NCI-H345 treated with DMSO at 0.1 percent for 48 hours (cell line): Measurements from ENCODE around the gene LSM14B.
"Not testable (repeated sequence)": the region's sequence is repeated elsewhere in the genome, so short reads cannot be mapped to it uniquely, and the experiment has no call there.

Source experiments
- DNase-seq: peaks from one replicate; lab custom pipeline; 2025; ENCODE audit not compliant: unreplicated experiment; lab: John Stamatoyannopoulos, UW

LSM14B gene

DNA sequence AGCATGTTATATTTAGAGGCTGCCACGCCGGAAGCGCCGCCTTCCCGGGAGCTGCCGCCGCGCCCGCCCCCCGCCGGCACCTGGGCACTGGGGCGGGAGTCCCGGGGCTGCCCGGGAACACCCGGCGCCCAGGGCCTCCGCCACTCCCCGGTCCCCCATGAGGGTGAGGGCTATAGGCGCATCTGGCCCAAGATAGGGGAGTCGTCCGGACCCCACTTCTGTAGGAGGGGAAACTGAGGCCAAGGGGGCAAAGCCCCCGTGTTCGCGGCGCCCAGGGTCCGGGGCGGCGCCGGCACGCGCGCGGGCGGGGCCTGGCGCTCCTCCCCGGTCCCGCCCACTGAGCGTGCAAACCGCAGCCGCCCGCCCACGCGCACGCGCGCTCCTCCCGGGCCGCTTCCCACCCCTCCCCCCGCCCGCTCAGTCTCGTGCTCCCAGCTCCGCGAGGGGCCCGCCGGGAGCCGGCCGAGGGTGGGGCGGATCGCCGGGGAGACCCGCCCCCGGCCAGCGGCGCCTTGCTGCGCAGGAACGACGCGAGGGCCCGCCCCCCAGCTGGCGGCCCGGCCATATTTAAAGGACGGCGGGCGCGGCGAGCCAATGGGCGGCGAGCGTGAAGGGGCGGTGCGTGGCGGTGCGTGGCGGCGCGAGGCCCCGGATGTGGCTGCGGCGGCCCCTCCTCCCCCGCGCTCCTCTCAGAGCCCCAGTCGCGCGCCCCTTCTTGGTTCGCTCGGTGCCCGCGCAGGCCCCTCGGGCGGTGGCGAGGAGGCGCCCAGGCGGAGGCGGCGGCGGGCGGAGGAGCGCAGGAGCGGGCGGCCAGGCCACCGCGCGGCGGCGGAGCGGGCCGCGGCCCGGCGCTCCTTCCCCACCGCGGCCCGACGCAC is at the start of gene LSM14B:
Gene LSM14B, plus strand, starts transcription at position 700 of the 878 bp plus-strand sequence. CDS start 192 bp downstream, outside the sequence.
- peak; percentile 97 for DNase-seq

DNA sequence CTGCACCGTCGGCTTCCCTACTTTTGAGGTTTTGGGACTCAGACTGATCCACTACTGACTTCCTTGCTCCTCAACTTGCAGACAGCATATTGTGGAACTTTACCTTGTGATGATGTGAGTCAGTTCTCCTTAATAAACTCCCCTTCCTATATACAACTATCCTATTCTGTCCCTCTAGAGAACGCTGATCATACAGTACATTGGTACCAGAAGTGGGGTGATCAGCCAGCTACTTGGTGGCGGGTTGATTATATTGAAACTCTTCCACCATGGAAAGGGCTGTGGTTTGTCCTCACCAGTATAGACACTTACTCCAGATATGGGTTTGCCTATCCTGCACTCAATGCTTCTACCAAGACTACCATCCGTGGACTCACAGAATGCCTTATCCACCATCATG is 49.0 kb upstream of the LSM14B start:
- no peak for DNase-seq

DNA sequence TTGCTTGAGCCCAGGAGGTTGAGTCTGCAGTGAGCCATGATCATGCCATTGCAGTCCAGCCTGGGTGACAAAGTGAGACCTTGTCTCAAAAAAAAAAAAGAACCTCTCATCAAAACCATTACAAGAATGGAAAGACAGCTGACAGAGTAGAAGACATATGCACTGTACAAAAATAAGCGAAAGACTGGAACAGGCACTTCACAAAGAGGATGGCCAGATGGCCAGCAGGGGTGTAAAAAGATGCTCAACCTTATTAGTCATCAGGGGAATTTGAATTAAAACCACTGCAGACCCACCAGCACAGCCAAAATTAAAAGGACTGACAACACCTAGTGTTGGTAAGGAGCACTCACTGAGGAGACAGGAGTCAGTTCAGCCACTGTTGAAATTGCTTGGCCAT is 43.1 kb upstream of the LSM14B start:
- no peak for DNase-seq

DNA sequence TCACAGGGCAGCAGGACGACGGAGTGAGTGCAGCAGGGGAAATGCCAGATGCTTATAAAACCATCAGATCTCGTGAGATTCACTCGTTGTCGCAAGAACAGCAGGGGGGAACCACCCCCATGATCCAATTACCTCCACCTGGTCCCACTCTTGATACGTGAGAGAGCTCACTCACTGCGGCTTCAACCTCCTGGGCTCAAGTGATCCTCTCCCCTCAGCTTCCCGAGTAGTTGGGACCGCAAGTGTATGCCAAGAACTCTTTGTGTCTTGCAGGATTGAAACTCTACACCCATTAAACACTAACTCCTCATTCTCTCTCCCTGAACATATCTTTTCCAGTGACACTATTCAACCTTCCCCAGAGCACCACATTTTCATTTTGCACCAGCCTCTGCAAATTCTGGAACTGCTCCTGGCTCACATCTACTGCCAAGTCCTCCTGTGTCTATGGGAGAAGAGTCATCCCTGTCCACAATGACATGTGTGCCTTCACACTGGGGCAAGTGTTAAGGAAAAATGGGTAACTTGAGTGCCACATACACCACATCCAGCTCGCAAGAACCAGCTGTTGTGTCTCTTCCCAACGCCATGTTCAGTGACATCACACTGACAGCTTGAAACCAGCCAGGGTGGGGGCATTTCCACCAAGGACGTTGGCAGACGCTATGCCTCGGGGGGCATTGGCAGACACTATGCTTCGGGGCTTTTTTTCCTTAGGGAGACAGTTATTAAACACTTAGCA is 41.9 kb upstream of the LSM14B start:
- no peak for DNase-seq

DNA sequence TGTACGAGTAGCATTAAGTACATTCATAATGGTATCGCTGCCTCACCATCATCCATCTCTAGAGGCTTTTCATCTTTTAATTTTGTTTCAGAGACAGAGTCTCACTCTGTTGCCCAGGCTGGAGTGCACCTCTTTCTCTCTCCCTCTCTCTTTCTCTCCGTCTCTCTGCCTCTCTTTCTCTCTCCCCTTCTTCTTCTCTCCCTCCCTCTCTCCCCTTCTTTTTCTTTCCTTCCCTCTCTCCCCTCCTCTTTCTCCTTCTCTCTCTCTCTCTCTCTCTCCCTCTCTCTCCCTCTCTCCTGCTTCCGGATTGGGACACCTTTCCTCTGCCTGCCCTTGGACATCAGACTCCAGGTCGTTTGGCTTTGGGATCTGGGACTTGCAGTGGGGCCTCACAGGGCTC is 39.0 kb upstream of the LSM14B start:
- no peak for DNase-seq

DNA sequence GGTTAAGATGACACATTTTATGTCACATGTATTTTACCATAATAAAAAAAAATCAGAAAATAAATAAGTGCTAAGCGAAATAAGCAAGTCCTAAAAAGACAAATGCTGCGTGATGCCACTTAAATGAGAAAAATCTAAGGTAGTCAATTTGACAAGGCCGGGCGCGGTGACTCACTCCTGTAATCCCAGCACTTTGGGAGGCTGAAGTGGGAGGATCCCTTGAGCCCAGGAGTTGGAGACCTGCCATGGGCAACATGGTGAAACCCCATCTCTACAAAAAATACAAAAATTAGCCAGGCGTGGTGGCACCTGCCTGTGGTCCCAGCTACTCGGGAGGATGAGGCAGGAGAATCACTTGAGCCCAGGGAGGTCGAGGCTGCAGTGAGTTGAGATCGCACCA is 38.1 kb upstream of the LSM14B start:
- DNase-seq: not testable (repeated sequence)

DNA sequence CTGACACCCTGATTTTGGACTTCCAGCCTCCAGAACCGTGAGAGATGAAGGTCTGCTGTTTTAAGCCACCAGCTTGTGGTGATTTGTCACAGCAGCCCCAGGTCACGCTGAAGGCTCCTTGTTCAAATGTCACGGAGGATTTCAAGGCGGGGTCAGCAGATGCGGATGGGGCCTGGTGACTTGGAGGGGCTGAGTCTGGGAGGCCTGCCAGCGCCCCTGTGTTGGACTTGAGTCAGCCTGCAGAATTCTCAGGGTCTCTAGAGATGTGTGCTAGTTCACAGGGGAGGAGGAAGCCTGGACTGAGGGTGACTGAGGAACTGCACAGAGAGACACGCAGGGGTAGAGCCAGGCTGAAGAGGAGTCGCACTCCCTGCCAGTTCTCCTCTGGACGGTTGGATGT is 37.1 kb upstream of the LSM14B start:
- DNase-seq: no peak

DNA sequence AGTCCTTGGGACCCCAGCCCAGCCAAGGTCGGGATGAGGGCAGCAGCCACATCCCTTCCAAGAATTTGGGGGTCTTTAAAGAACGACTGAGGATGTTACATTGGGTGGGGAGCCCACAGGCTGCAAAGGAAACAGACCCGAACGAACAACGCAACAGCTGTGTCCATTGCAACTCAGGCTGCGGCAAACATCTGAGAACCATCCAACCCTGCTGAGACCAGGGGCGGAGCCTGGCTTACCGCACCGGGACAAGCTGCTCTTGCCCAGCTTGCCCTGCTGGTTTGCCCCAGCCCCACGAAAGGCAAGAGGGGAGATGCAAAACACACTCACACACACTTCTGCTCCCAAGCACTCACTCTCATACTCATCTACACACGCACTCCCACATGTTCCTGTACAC is 35.0 kb upstream of the LSM14B start:
- DNase-seq: no peak

DNA sequence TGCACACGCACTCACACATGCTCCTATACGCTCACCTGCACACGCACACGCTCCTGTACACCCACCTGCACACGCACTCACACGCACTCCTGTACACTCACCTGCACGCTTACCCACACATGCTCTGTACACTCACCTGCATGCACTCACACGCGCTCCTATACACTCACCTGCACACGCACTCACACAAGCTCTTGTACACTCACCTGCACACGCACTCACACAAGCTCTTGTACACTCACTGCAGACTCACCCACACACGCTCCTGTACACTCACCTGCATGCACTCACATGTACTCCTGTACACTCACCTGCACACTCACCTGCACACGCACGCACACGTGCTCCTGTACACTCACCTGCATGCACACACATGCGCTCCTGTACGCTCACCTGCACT is 34.6 kb upstream of the LSM14B start:
- no peak for DNase-seq

DNA sequence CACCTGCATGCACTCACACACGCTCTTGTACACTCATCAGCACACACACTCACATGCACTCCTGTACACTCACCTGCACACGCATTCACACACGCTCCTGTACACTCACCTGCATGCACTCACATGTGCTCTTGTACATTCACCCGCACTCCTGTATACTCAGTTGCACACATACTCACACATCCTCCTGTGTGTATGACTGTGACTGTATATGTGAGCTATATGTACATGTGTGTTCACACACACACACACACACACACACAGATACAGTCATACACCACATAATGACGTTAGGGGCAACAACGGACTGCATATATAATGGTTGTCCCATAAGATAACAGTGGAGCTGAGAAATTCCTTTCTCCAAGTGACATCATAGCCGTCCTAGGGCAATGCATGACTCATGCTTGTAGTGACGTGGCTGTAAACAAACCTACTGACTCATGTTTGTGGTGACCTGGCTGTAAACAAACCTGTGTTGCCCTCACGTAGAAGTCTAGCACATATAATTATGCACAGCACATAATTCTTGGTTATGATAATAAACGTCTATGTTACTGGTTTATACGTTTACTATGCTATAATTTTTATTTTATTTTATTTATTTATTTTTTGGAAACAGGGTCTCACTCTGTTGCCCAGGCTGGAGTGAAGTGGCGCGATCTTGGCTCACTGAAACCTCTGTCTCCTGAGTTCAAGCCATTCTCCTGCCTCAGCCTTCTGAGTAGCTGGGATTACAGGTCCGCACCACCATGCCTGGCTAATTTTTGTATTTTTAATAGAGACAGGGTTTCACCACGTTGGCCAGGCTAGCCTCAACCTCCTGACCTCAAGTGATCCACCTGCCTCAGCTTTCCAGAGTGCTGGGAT is 33.8 kb upstream of the LSM14B start:
- no peak for DNase-seq

DNA sequence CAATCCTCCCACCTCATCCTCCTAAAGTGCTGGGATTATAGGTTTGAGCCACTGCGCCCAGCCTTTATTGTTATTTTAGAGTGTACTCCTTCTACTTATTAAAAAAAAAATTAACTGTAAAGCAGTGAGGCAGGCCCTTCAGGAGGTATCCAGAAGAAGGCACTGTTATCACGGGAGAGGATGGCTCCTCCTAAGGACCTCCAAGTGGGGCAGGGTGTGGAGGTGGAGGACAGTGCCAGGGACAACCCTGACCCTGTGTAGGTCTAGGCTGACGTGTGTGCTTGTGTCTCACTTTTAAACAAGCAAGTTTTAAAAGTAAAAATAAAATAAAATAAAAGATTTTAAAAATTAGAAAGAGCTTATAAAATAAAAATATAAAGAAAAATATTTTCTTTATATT is 32.9 kb upstream of the LSM14B start:
- no peak for DNase-seq

DNA sequence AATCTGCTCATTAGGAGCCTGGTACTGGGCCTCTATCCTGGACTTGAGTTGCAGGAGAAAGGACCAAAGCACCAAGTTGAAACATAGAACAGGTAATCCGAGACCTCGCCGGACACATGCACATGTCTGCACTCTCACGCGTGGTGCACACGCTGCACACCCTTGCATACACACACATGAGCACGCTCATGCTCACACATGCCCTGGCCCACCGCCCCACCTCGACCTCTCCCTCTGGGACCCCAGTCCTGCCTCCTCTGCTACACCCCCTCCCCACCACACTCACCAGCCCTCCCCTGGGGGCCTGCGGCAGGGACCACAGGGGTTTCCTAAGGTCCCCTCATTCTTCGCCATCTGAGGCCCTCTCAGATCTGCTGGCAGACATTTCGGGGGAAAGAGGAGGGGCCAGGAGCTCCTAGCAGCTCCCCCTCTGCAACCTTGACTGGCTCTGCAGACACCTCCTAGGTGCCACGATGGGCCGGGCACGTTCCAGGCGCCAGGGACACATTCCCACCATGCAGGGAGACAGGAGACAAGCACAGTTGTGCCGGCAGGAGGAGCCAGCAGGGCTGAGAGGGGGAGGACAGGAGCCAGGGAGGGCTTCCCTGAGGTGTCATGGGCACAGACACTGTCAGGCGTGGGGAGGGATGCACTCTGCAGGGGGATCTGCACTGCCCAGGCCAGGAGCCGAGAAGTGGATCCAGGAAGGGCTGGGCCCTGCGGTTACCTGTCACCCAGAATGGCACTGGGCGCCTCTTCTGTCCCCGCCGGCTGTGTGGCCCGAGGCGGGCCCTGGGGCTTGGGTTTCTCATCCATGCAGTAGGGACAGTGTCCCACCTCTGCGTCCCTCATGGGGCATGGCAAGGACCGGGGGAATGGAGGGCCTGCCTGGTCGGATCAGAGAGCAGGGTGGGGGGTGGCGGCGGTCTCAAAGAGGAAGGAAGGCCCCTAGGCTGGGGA is 25.6 kb upstream of the LSM14B start:
- no peak for DNase-seq

DNA sequence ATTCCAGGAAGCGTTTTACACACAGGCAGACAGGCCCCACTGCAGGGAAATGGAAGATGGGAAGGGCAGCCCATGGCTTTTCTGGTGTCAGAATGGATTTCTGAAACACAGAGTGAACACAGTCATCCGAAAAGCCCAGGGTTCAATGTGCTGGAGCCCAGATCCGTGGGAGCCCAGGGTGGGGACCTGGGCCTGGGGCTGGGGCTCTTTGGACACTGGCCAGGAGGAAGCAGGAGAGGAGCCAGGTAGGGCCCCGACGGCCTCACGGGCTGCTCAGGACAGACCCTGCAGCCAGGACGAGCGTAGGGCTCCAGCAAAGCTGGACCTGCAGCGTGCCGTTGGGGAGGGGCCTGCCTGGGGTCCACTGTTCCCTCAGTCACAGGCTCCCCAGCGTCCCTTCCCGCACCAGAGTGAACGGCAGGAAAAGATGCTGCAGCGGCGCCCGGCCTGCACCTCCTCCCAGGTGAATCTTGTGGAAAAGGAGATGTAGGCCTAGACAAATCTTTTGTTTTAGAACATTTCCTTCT is 24.3 kb upstream of the LSM14B start:
- no peak for DNase-seq

DNA sequence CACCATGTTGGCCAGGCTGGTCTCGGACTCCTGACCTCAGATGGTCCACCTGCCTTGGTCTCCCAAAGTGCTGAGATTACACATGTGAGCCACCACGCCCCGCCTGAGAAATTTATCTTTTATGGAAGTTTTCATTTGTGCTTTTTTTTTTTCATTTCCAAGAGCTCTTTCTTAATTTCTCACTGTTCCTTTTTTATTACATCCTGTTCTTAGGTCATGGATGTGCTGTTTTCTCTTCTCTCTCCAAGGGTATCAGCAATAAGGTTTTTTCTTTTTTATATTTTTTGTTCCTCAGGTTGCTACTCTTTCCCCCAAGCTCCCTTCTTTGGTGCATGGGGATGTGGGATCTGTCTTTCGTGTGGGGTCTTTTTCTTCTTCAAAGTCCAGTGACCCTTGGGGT is 21.2 kb upstream of the LSM14B start:
- no peak for DNase-seq

DNA sequence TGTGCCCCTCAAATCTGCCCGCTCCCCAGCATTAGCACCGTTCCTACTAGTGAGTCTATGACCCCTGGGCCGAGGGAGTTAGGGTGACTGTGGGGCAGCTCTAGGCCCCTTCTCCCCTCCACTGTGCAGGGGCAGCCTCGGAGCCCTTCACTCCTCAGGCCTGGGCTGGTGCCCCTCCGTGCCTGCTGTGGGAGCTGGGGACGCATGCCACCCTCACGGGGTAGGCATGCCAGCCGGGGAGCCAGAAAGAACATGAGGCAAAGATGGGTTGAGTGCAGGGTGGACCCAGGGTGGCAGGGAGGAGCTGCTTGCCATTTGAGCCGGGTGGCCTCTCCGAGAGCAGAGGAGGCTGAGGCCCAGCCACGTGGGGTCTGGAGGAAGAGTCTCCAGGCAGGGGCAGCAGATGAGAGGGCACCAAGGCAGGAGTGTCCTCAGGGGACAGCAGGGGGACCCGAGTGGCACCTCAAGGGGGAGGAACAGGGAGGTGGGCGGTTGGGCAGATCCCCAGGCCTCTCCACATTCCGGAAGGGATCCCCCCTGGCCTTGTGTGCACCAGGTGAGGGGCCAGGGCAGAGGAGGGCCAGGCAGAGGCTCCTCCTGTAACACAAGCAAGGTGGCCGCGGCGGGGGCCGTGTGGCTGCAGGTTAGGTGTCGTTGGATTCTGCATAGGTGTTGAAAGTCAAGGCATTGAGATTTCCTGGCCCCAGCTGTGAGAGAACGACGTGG is 18.6 kb upstream of the LSM14B start:
- DNase-seq: no peak

DNA sequence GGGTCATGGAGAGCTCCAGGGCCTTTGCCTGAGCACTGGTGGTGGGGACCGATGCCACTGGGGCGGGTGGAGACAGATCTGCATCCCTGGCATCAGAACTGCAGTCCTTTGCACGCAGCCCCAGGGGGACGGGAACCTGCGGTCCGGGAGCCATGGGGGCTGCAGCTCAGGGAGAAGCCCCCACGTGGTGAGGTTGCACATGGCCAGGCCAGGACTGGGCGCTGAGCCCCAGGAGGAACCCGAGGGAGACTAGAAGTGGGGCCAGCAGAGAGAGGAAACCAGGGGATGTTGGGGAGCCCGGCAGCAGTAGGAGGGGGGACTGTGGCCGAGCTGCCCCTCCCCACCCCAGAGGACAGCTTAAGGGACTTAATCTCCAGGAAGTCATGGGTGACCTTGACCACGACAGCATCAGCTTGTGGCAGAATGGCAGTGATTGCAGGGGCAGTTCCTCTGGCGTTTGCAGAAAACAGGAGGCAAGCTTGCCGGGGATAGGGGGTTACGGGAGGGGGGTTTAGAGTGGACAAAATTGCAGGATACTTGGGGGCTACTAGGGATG is 18.0 kb upstream of the LSM14B start:
- no peak for DNase-seq

DNA sequence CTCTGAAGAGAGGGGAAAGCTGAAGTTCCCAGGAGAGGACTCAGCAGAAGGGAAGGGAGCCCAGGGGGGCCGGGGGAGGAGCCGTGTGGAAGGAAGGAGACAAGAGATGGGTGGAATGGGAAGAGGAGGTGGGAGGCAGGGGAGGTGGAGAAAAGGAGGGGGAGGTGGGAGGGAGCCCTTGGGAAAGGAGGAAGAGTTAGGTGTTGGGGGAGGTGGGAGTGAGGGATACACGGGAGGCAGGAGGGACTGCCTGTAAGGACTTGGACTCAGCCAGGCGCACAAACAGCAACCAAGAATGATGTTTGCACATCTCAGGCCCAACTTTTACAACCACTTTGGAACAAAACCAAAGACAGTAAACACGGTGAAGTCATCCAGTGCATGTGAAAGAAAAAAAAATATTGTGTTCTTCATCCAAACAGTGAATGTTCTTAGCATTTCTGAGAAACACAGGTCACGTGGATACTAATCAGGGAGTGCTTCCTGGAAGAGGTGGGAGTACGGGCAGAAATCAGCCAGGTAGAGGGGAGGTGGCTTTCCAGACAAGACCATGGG is 17.4 kb upstream of the LSM14B start:
- no peak for DNase-seq

DNA sequence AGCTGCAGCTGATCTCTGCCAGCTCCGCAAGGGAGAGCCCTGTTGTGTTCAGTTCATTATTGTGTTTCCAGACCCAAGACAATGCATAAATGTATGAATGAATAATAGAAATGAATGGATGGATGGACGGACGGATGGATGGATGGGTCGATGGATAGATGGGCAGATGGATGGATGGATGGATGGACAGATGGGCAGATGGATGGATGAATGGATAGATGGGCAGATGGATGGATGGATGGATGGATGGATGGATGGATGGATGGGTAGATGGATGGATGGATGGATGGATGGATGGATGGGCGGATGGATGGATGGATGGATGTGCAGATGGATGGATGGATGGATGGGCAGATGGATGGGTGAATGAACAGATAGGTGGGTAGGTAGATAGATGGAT is 16.7 kb upstream of the LSM14B start:
- DNase-seq: no peak

DNA sequence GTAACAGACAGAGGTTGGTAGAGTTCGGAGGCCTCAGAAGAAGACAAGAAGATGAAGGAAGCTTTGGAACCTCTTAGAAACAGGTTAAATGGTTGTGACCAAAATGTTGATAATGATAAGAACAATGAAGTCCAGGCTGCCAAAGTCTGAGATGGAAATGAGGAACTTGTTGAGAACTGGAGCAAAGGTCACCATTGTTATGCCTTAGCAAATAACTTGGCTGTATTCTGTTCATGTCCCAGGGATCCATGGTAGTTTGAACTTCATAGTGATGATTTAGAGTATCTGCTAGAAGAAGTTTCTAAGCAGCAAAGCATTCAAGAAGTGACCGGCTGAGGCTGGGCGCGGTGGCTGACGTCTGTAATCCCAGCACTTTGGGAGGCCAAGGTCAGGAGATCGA is 11.1 kb upstream of the LSM14B start:
- DNase-seq: no peak
